Measurements from ENCODE around the gene TENM4.
"Not testable (repeated sequence)": the region's sequence is repeated elsewhere in the genome, so short reads cannot be mapped to it uniquely, and the experiment has no call there.

The TENM4 gene

DNA sequence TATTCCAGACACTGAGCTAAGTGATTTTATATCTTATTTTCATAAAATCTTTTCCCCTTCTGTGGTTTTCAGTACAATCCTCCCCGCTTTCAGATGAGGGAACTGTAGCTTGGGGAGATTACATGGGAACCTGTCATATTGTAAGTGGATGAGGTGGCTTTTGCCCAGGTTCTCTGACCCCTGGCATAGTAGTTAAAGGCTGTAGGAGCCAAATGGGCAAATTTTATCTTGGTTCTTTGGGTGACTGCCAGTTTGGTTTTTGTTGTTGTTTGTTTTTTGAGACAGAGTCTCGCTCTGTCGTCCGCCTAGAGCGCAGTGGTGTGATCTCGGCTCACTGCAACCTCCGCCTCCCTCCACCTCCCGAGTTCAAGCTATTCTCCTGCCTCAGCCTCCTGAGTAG is 454.5 kb downstream of the TENM4 start:
- no peak for TF ChIP-seq CTCF (IDR thresholded peaks at IDR 0.05; ENCODE audit: extremely low read depth, missing control alignments)
- DNase-seq (ENCODE audit: low spot score), result no peak

- no peak for TF ChIP-seq CTCF (IDR thresholded peaks at IDR 0.05; ENCODE audit: extremely low read depth, missing control alignments)
- DNase-seq (ENCODE audit: low spot score), result no peak
Observed at GRCh38 chr11:78985663-78986062, 455.2 kb downstream of the TENM4 start.

DNA sequence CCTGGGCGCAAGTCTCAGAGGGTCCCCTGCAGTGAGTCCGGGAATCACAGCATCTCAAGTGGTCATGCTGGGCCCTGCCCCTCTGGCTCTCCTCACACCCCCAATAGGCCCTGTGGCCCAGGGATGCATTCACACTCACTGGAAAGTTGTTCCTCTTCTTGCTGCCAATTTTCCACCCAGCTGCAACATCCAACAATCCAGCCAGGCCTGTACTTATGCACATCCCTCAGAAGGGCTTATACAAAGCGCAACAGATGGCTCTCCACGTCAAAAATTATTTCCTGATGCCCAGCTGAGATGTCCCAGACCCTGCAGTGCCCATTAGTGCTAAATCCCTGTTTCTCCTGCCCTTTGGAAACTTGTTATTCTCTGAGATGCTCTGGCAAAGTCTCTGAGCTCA is 458.4 kb downstream of the TENM4 start:
- no peak for TF ChIP-seq CTCF (IDR thresholded peaks at IDR 0.05; ENCODE audit: extremely low read depth, missing control alignments)
- DNase-seq (ENCODE audit: low spot score), result no peak

- no peak for DNase-seq (ENCODE audit: low spot score)
- TF ChIP-seq CTCF (IDR thresholded peaks at IDR 0.05; ENCODE audit: extremely low read depth, missing control alignments), result no peak
Observed at GRCh38 chr11:78981153-78981552, 459.7 kb downstream of the TENM4 start.

GRCh38 chr11:78978831-78979230 is 462.0 kb downstream of the TENM4 start:
- no peak for TF ChIP-seq CTCF (IDR thresholded peaks at IDR 0.05; ENCODE audit: extremely low read depth, missing control alignments)
- no peak for DNase-seq (ENCODE audit: low spot score)

DNA sequence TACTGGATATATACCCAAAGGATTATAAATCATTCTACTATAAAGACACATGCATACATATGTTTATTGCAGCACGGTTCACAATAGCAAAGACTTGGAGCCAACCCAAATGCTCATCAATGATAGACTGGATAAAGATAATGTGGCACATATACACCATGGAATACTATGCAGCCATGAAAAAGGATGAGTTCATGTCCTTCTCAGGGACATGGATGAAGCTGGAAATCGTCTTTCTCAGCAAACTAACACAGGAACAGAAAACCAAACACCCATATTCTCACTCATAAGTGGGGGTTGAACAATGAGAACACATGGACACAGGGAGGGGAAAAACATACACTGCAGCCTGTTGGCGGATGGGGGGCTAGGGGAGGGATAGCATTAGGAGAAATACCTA is 463.0 kb downstream of the TENM4 start:
- not testable (repeated sequence) for DNase-seq (ENCODE audit: low spot score)

- no peak for TF ChIP-seq CTCF (IDR thresholded peaks at IDR 0.05; ENCODE audit: extremely low read depth, missing control alignments)
- no peak for DNase-seq (ENCODE audit: low spot score)
Observed at GRCh38 chr11:78977009-78977408, 463.8 kb downstream of the TENM4 start.

- no peak for DNase-seq (ENCODE audit: low spot score)
- no peak for TF ChIP-seq CTCF (IDR thresholded peaks at IDR 0.05; ENCODE audit: extremely low read depth, missing control alignments)
Observed at GRCh38 chr11:78975081-78975480, 465.7 kb downstream of the TENM4 start.

Measured in GM20000 (cell line).